ENCODE results near the gene ZNF672.

ZNF672 gene

DNA sequence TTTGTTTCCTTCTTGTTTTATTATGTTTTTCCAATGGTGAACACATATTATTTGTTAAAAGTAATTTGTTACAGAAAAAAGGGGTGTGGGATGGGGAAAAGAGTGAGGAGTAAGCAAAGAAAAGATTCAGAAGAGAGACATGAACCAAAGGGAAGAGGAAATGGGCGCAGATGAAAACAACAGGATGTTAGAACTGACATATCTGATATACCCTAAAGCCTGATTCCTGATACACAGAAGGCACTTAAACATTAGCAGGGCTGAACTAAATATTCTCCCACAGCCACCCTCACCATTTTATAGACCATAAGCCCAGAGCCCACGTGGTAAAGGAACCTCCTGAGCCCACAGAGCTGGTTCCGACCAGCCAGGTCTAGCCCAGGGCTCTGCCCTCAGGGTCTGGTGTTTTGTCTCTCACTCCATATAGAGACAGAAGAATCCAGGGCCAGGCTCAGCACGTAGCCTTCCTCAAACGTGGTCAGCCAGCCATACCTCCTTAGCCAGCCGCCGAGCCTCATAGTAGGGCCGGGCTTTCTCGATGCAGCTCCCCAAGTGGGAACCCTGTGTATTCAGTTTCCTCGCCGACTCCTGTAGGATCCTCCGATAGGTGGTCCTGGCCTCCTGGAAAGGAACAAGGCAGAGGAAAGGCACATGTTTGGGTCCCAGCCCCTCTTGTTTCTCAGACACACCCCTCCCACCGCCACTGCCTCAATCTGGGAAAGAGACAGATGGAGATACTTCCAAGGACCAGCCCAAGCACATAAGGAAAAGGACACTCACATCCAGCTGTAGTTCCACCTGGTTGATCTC, 21.8 kb upstream of the ZNF672 start:
- H2BK15ac ChIP-seq (ENCODE audit: low read depth, poor library complexity, severe bottlenecking): no peak overlapping the region
- no peak overlapping the region for H2BK5ac ChIP-seq (ENCODE audit: low read depth, low read length, poor library complexity, severe bottlenecking)
- H3K27me3 ChIP-seq (ENCODE audit: control insufficient read depth in 1 of 2, insufficient read depth in 1 of 2, low read length in 2 of 2): no peaks in the 10 kb centered on the region
- DNase-seq: no peak
- H2AK5ac ChIP-seq (ENCODE audit: low read length, severe bottlenecking): no peak overlapping the region
- no peak overlapping the region for H2BK120ac ChIP-seq (ENCODE audit: low read depth, low read length)
- no peak overlapping the region for H3K4ac ChIP-seq (ENCODE audit: low read depth in 1 of 2, low read length in 2 of 2)
- H2BK12ac ChIP-seq (ENCODE audit: low read length in 2 of 2): no peak overlapping the region
- no peak overlapping the region for H3K27ac ChIP-seq (ENCODE audit: low read length, poor library complexity, severe bottlenecking)
- H3K4me1 ChIP-seq (ENCODE audit: control insufficient read depth, insufficient read depth, low read depth, low read length): peaks cover 15% of the 10 kb centered on the region
- H3K4me2 ChIP-seq (ENCODE audit: low read length, poor library complexity, severe bottlenecking): no peak overlapping the region
- no peak overlapping the region for H3K9ac ChIP-seq (ENCODE audit: low read length)
- H3K14ac ChIP-seq (ENCODE audit: low read length in 2 of 2): no peak overlapping the region
- H4K8ac ChIP-seq (ENCODE audit: low read length): no peak overlapping the region
- no peak overlapping the region for H4K91ac ChIP-seq (ENCODE audit: low read length)
- no peaks in the 10 kb centered on the region for H3K9me3 ChIP-seq (ENCODE audit: control insufficient read depth, low read length)
- H3K18ac ChIP-seq (ENCODE audit: low read depth in 1 of 2, low read length in 2 of 2): no peak overlapping the region
- 95% methylated on average over 13 of the region's 13 CpGs for WGBS
- no peak overlapping the region for H3K4me3 ChIP-seq (ENCODE audit: insufficient read depth in 1 of 2, low read depth in 1 of 2, low read length in 2 of 2)
- H3K23ac ChIP-seq (ENCODE audit: low read length in 2 of 2): no peak overlapping the region
- no peak overlapping the region for H2AFZ ChIP-seq (ENCODE audit: low read depth, low read length)
- peaks cover 80 to 82% of the 10 kb centered on the region in 2 experiments for H3K36me3 ChIP-seq (ENCODE audit: control insufficient read depth in 1 of 2, insufficient read depth in 2 of 2, low read depth in 1 of 2, low read length in 2 of 2)
- H3K79me1 ChIP-seq (replicated peaks; ENCODE audit: low read length, poor library complexity, severe bottlenecking): peaks cover 34% of the 10 kb centered on the region

GRCh38 chr1:248817065-248817464, 21.0 kb upstream of the ZNF672 start:
- Histone ChIP-seq H3K27me3 (ENCODE audit: control insufficient read depth in 1 of 2, insufficient read depth in 1 of 2, low read length in 2 of 2) (no peaks in the 10 kb centered on the region), H2BK5ac (ENCODE audit: low read depth, low read length, poor library complexity, severe bottlenecking) (no peak overlapping the region), H3K4me2 (ENCODE audit: low read length, poor library complexity, severe bottlenecking) (no peak overlapping the region), H3K4me3 (ENCODE audit: insufficient read depth in 1 of 2, low read depth in 1 of 2, low read length in 2 of 2) (no peak overlapping the region), H3K4me1 (ENCODE audit: control insufficient read depth, insufficient read depth, low read depth, low read length) (peaks cover 22% of the 10 kb centered on the region), H3K18ac (ENCODE audit: low read depth in 1 of 2, low read length in 2 of 2) (no peak overlapping the region), H2AK5ac (ENCODE audit: low read length, severe bottlenecking) (no peak overlapping the region), H3K9ac (ENCODE audit: low read length) (no peak overlapping the region), H4K91ac (ENCODE audit: low read length) (no peak overlapping the region), H3K36me3 (ENCODE audit: control insufficient read depth in 1 of 2, insufficient read depth in 2 of 2, low read depth in 1 of 2, low read length in 2 of 2) (peaks cover 76 to 83% of the 10 kb centered on the region in 2 experiments), H3K4ac (ENCODE audit: low read depth in 1 of 2, low read length in 2 of 2) (no peak overlapping the region), H4K8ac (ENCODE audit: low read length) (no peak overlapping the region), H3K14ac (ENCODE audit: low read length in 2 of 2) (no peak overlapping the region), H3K9me3 (ENCODE audit: control insufficient read depth, low read length) (no peaks in the 10 kb centered on the region), H2BK120ac (ENCODE audit: low read depth, low read length) (no peak overlapping the region), H3K79me1 (replicated peaks; ENCODE audit: low read length, poor library complexity, severe bottlenecking) (peaks cover 35% of the 10 kb centered on the region), H2BK12ac (ENCODE audit: low read length in 2 of 2) (no peak overlapping the region), H2AFZ (ENCODE audit: low read depth, low read length) (no peak overlapping the region), H3K23ac (ENCODE audit: low read length in 2 of 2) (no peak overlapping the region), H2BK15ac (ENCODE audit: low read depth, poor library complexity, severe bottlenecking) (no peak overlapping the region), H3K27ac (ENCODE audit: low read length, poor library complexity, severe bottlenecking) (no peak overlapping the region)
- over 99% methylated on average over 6 of the region's 6 CpGs for WGBS
- DNase-seq: no peak

- WGBS: 100% methylated on average over 5 of the region's 5 CpGs
- Histone ChIP-seq H2BK5ac (ENCODE audit: low read depth, low read length, poor library complexity, severe bottlenecking) (no peak overlapping the region), H2BK15ac (ENCODE audit: low read depth, poor library complexity, severe bottlenecking) (no peak overlapping the region), H3K27ac (ENCODE audit: low read length, poor library complexity, severe bottlenecking) (no peak overlapping the region), H4K91ac (ENCODE audit: low read length) (no peak overlapping the region), H3K36me3 (ENCODE audit: control insufficient read depth in 1 of 2, insufficient read depth in 2 of 2, low read depth in 1 of 2, low read length in 2 of 2) (peaks cover 62 to 78% of the 10 kb centered on the region in 2 experiments), H3K9ac (ENCODE audit: low read length) (no peak overlapping the region), H3K4me3 (ENCODE audit: insufficient read depth in 1 of 2, low read depth in 1 of 2, low read length in 2 of 2) (no peak overlapping the region), H3K79me1 (replicated peaks; ENCODE audit: low read length, poor library complexity, severe bottlenecking) (peaks cover 32% of the 10 kb centered on the region), H3K27me3 (ENCODE audit: control insufficient read depth in 1 of 2, insufficient read depth in 1 of 2, low read length in 2 of 2) (no peaks in the 10 kb centered on the region), H2BK120ac (ENCODE audit: low read depth, low read length) (no peak overlapping the region), H3K18ac (ENCODE audit: low read depth in 1 of 2, low read length in 2 of 2) (no peak overlapping the region), H3K14ac (ENCODE audit: low read length in 2 of 2) (no peak overlapping the region), H4K8ac (ENCODE audit: low read length) (no peak overlapping the region), H3K4me1 (ENCODE audit: control insufficient read depth, insufficient read depth, low read depth, low read length) (peaks cover 26% of the 10 kb centered on the region), H2AFZ (ENCODE audit: low read depth, low read length) (no peak overlapping the region), H3K4me2 (ENCODE audit: low read length, poor library complexity, severe bottlenecking) (no peak overlapping the region), H2AK5ac (ENCODE audit: low read length, severe bottlenecking) (no peak overlapping the region), H3K9me3 (ENCODE audit: control insufficient read depth, low read length) (no peaks in the 10 kb centered on the region), H3K23ac (ENCODE audit: low read length in 2 of 2) (no peak overlapping the region), H2BK12ac (ENCODE audit: low read length in 2 of 2) (no peak overlapping the region), H3K4ac (ENCODE audit: low read depth in 1 of 2, low read length in 2 of 2) (no peak overlapping the region)
- no peak for DNase-seq
Measured at GRCh38 chr1:248818505-248819374, 19.3 kb upstream of the ZNF672 start.

- H3K18ac ChIP-seq (ENCODE audit: low read depth in 1 of 2, low read length in 2 of 2): no peak overlapping the region
- no peak overlapping the region for H4K91ac ChIP-seq (ENCODE audit: low read length)
- no peak for DNase-seq
- H2AK5ac ChIP-seq (ENCODE audit: low read length, severe bottlenecking): peak overlapping the region; percentile 93
- peak overlapping the region; percentile 86 for H3K27ac ChIP-seq (ENCODE audit: low read length, poor library complexity, severe bottlenecking)
- H3K23ac ChIP-seq (ENCODE audit: low read length in 2 of 2): no peak overlapping the region
- H3K4ac ChIP-seq (ENCODE audit: low read depth in 1 of 2, low read length in 2 of 2): no peak overlapping the region
- no peaks in the 10 kb centered on the region for H3K9me3 ChIP-seq (ENCODE audit: control insufficient read depth, low read length)
- H2AFZ ChIP-seq (ENCODE audit: low read depth, low read length): no peak overlapping the region
- no peak overlapping the region for H3K9ac ChIP-seq (ENCODE audit: low read length)
- H3K14ac ChIP-seq (ENCODE audit: low read length in 2 of 2): no peak overlapping the region
- peak overlapping the region; percentile 39 for H2BK5ac ChIP-seq (ENCODE audit: low read depth, low read length, poor library complexity, severe bottlenecking)
- 95% methylated on average over 5 of the region's 7 CpGs for WGBS
- no peak overlapping the region for H3K4me2 ChIP-seq (ENCODE audit: low read length, poor library complexity, severe bottlenecking)
- H3K27me3 ChIP-seq (ENCODE audit: control insufficient read depth in 1 of 2, insufficient read depth in 1 of 2, low read length in 2 of 2): no peaks in the 10 kb centered on the region
- peaks cover 62 to 74% of the 10 kb centered on the region in 2 experiments for H3K36me3 ChIP-seq (ENCODE audit: control insufficient read depth in 1 of 2, insufficient read depth in 2 of 2, low read depth in 1 of 2, low read length in 2 of 2)
- H2BK120ac ChIP-seq (ENCODE audit: low read depth, low read length): no peak overlapping the region
- H2BK15ac ChIP-seq (ENCODE audit: low read depth, poor library complexity, severe bottlenecking): no peak overlapping the region
- H2BK12ac ChIP-seq (ENCODE audit: low read length in 2 of 2): no peak overlapping the region
- H3K79me1 ChIP-seq (replicated peaks; ENCODE audit: low read length, poor library complexity, severe bottlenecking): peaks cover 29% of the 10 kb centered on the region
- no peak overlapping the region for H4K8ac ChIP-seq (ENCODE audit: low read length)
- H3K4me1 ChIP-seq (ENCODE audit: control insufficient read depth, insufficient read depth, low read depth, low read length): peaks cover 35% of the 10 kb centered on the region
- H3K4me3 ChIP-seq (ENCODE audit: insufficient read depth in 1 of 2, low read depth in 1 of 2, low read length in 2 of 2): no peak overlapping the region
Measured at GRCh38 chr1:248820041-248820585, 17.9 kb upstream of the ZNF672 start.
